ENCODE measurements around the gene ATP11C. TPM values are rescaled to one million over a fixed set of nuclear protein-coding genes. Genes with fewer than 3 reads are reported as not detected.

ATP11C gene
- total and polyA plus RNA-seq, 2 experiments from 2014 or later, result 44.0 to 90.7 TPM

GRCh38 chrX:139680356-139680755 is 252.5 kb downstream of the ATP11C start:
- no peak overlapping the region for H3K4me3 Mint-ChIP-seq

More at GRCh38 chrX:139680356-139680755, 252.5 kb downstream of the ATP11C start:
- Histone ChIP-seq H3K4me3 (no peak overlapping the region), H3K27ac (ENCODE audit: low read depth) (no peak overlapping the region), H2AFZ (no peak overlapping the region), H3F3A (replicated peaks; ENCODE audit: low read depth) (no peaks in the 10 kb centered on the region), H3K27me3 (ENCODE audit: insufficient read depth) (no peaks in the 10 kb centered on the region), H3K4me1 (ENCODE audit: insufficient read depth) (no peaks in the 10 kb centered on the region), H3K36me3 (ENCODE audit: insufficient read depth) (no peaks in the 10 kb centered on the region), H3K9me2 (ENCODE audit: insufficient read depth) (no peaks in the 10 kb centered on the region), H4K20me1 (replicated peaks; ENCODE audit: insufficient read depth) (no peaks in the 10 kb centered on the region), H3K79me2 (replicated peaks; ENCODE audit: insufficient read depth) (no peaks in the 10 kb centered on the region), H3K4me2 (no peak overlapping the region)
- TF ChIP-seq CTCF (conservative IDR thresholded peaks at IDR 0.05; ENCODE audit: low read depth in 2 of 2) (no peak), POLR2AphosphoS5 (IDR thresholded peaks at IDR 0.05; ENCODE audit: low read depth) (no peak), ETS1 (IDR thresholded peaks at IDR 0.05) (no peak), NANOG (IDR thresholded peaks at IDR 0.05; ENCODE audit: borderline replicate concordance) (no peak), ZNF462 (CRISPR knock-in tag; IDR thresholded peaks at IDR 0.05) (no peak), ZNF331 (CRISPR knock-in tag; IDR thresholded peaks at IDR 0.05; ENCODE audit: low read depth) (no peak), STAT1 (IDR thresholded peaks at IDR 0.05; ENCODE audit: unreplicated experiment) (no peak), EZH2phosphoT487 (IDR thresholded peaks at IDR 0.05; ENCODE audit: unreplicated experiment) (no peak), CREB1 (CRISPR knock-in tag; IDR thresholded peaks at IDR 0.05; ENCODE audit: low read depth) (no peak), JUNB (IDR thresholded peaks at IDR 0.05; ENCODE audit: unreplicated experiment) (no peak), ZNF114 (CRISPR knock-in tag; IDR thresholded peaks at IDR 0.05) (no peak), EZH2 (IDR thresholded peaks at IDR 0.05; ENCODE audit: low read depth, unreplicated experiment) (no peak), REST (IDR thresholded peaks at IDR 0.05; ENCODE audit: unreplicated experiment) (no peak)
- Mint-ChIP-seq H3K36me3 (ENCODE audit: low read depth) (no peaks in the 10 kb centered on the region; the same call in 2 of the 3 replicates), H3K27me3 (ENCODE audit: insufficient read depth, low read depth, poor library complexity) (no peaks in the 10 kb centered on the region), H3K27ac (no peak overlapping the region), H3K9me3 (0 out of 3 replicates have a peak, but pooled peaks cover 4% of the 10 kb centered on the region), H3K4me1 (no peaks in the 10 kb centered on the region)
- DNase-seq (ENCODE audit: low spot score) (no peak), ATAC-seq (no peak)

All from GM23338 (cell line).